Neural cell (in vitro differentiated cells): ENCODE results near the gene ANK2.

ENCODE experiments used
- EP300 ChIP-seq: fragments of 450-650 bp; conservative IDR thresholded peaks from 2 replicates; pipeline ENCODE4 v1.6.1; 2014; ENCODE audit warnings: antibody characterized with exemption, mild to moderate bottlenecking, moderate library complexity; ENCODE audit not compliant: poor library complexity, severe bottlenecking
- EZH2 ChIP-seq: fragments of 200-600, 300-800 bp; shearing (Covaris generic), sonication (generic); IDR thresholded peaks from 2 replicates; pipeline ENCODE4 v1.6.1; 2014; ENCODE audit warnings: antibody characterized with exemption, low read length, borderline replicate concordance, mild to moderate bottlenecking; ENCODE audit not compliant: insufficient read depth, poor library complexity, severe bottlenecking
- POLR2AphosphoS5 ChIP-seq: IDR thresholded peaks from 2 replicates; pipeline ENCODE4 v1.6.1; 2012
- SMC3 ChIP-seq: fragments of 450-650 bp; conservative IDR thresholded peaks from 2 replicates; pipeline ENCODE4 v1.6.1; 2014; ENCODE audit warnings: antibody characterized with exemption, mild to moderate bottlenecking, moderate library complexity; ENCODE audit not compliant: poor library complexity
- TAF1 ChIP-seq: IDR thresholded peaks from 2 replicates; pipeline ENCODE4 v1.6.1; 2012; ENCODE audit warnings: low read depth
- TF ChIP-seq, protein P1 (sequence below): fragments of 450-650 bp; IDR thresholded peaks from 2 replicates; pipeline ENCODE4 v1.5.1; 2014; ENCODE audit warnings: antibody characterized with exemption, mild to moderate bottlenecking, moderate library complexity; ENCODE audit not compliant: poor library complexity, severe bottlenecking
- TF ChIP-seq, protein P2 (sequence below): IDR thresholded peaks from 2 replicates; pipeline ENCODE4 v1.6.1; 2012; ENCODE audit warnings: borderline replicate concordance

DNA sequence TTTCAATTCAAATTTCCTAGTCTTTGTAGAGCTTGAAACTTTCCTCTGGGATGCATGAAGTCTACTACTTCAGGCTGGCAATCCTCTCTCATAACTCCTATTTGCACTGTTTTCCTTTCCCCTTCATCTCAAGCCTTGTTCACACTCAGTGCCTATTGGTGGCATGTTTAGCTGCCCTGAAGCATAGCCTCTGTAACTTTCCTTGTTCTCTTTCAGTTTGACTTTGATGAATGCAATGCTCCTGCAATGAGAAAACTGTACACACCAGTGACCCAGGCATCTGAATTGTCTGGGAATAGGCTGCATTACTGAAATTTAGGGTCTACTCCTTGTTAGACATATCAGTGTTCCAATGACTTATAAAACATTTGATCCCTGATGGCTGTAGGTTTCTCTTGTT lies 81.7 kb downstream of the ANK2 start:
- TF ChIP-seq, protein P1, sequence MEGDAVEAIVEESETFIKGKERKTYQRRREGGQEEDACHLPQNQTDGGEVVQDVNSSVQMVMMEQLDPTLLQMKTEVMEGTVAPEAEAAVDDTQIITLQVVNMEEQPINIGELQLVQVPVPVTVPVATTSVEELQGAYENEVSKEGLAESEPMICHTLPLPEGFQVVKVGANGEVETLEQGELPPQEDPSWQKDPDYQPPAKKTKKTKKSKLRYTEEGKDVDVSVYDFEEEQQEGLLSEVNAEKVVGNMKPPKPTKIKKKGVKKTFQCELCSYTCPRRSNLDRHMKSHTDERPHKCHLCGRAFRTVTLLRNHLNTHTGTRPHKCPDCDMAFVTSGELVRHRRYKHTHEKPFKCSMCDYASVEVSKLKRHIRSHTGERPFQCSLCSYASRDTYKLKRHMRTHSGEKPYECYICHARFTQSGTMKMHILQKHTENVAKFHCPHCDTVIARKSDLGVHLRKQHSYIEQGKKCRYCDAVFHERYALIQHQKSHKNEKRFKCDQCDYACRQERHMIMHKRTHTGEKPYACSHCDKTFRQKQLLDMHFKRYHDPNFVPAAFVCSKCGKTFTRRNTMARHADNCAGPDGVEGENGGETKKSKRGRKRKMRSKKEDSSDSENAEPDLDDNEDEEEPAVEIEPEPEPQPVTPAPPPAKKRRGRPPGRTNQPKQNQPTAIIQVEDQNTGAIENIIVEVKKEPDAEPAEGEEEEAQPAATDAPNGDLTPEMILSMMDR = no peak
- TF ChIP-seq TAF1 (no peak), SMC3 (no peak), POLR2AphosphoS5 (no peak), EP300 (no peak), EZH2 (no peak)
- TF ChIP-seq, protein P2, sequence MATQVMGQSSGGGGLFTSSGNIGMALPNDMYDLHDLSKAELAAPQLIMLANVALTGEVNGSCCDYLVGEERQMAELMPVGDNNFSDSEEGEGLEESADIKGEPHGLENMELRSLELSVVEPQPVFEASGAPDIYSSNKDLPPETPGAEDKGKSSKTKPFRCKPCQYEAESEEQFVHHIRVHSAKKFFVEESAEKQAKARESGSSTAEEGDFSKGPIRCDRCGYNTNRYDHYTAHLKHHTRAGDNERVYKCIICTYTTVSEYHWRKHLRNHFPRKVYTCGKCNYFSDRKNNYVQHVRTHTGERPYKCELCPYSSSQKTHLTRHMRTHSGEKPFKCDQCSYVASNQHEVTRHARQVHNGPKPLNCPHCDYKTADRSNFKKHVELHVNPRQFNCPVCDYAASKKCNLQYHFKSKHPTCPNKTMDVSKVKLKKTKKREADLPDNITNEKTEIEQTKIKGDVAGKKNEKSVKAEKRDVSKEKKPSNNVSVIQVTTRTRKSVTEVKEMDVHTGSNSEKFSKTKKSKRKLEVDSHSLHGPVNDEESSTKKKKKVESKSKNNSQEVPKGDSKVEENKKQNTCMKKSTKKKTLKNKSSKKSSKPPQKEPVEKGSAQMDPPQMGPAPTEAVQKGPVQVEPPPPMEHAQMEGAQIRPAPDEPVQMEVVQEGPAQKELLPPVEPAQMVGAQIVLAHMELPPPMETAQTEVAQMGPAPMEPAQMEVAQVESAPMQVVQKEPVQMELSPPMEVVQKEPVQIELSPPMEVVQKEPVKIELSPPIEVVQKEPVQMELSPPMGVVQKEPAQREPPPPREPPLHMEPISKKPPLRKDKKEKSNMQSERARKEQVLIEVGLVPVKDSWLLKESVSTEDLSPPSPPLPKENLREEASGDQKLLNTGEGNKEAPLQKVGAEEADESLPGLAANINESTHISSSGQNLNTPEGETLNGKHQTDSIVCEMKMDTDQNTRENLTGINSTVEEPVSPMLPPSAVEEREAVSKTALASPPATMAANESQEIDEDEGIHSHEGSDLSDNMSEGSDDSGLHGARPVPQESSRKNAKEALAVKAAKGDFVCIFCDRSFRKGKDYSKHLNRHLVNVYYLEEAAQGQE = no peak
